Myocyte (in vitro differentiated cells): ENCODE data around the gene EIF3I. TPM values are rescaled to one million over a fixed set of nuclear protein-coding genes. Genes with fewer than 3 reads are reported as not detected.
A peak's percentile ranks its signal among the peaks of the same experiment; 100 is the strongest.

Experiments used
- DNase-seq: peaks from one replicate; pipeline ENCODE4 v3.0.0-alpha.2; 2012; ENCODE audit warnings: low read depth
- total RNA-seq: library from RNA; depleted of rRNA; stranded (reverse); fragments of >200 nt; gene quantifications from 2 replicates; pipeline ENCODE4 v1.2.3, GENCODE V29; 2014

EIF3I gene
- total RNA-seq, 1 donor from 2014 or later, result 238 TPM

DNA sequence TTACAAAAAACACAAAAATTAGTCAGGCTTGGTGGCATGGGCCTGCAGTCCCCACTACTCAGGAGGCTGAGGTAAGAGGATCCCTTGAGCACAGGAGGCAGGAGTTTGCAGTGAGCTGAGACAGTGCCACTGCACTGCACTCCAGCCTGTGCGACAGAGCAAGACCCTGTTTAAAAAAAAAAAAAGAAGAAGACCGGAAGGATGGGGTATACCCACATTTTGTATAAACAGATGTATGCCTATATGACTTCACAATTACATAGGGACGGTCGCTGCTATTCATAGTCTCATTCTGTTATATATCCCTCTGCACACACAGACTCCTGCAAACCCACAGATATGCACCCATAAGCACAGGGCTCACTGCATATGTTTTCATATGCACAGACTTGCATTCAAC, 41.5 kb downstream of the EIF3I start:
- DNase-seq, result no peak

DNA sequence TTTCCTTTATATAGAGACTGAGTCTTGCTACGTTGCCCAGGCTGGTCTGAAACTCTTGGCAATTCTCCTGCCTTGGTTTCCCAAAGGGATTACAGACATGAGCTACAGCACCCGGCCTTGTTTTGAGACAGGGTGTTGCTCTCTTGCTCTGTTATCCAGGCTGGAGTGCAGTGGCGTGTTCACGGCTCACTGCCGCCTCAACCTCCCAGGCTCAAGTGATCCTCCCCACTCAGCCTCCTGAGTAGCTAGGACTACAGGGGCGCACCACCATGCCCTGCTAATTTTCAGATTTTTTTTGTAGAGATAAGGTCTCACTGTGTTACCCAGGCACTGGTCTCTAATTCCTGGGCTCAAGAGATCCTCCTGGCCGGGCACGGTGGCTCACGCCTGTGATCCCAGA, 43.6 kb downstream of the EIF3I start:
- no peak for DNase-seq

DNA sequence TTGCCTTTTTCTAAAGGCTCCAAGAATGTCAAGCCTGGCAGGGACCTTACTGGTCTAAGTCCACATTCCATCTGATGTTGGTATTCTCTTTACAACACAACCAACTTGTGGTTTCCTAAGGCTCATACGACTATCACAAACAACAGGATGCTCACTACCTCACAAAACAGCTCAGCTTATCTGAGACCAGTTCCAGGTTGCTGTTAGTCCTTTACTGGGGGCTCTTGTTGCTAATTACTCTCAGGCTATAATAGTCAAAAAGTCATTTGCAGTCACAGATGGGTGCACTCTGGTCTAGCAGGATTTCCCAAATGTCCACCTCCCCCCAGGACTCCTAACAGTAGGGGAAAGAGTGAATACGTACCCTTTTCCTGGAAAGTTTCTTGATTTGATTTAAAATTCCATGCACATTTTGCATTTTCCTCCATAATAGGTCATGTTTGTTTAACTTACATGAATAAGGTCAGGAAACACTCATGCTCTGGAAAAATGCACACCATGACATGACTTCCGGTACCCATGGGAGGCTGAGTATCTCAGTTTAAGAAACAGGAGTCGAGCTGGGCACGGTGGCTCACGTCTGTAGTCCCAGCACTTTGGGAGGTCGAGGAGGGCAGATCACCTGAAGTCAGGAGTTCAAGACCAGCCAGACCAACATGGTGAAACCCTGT, 44.8 kb downstream of the EIF3I start:
- DNase-seq, result no peak

DNA sequence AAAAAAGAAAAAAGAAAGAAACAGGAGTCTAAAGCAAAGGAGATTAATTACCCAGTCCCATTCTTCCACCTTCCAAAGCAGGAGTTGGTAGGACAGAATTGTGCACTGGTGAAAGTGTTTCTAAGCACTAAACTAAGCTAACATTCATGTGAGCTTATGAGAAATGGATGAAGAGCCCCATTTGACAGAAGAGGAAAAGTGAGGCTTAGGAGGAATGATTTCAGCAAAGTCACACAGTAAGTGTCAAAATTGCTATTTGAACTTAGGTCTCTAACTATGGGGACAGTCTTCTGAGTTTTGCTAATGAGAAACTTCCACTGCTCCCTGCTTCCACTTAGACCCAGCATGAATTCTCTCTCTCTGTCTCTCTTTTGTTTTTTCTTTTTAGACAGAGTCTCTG, 47.5 kb downstream of the EIF3I start:
- no peak for DNase-seq

DNA sequence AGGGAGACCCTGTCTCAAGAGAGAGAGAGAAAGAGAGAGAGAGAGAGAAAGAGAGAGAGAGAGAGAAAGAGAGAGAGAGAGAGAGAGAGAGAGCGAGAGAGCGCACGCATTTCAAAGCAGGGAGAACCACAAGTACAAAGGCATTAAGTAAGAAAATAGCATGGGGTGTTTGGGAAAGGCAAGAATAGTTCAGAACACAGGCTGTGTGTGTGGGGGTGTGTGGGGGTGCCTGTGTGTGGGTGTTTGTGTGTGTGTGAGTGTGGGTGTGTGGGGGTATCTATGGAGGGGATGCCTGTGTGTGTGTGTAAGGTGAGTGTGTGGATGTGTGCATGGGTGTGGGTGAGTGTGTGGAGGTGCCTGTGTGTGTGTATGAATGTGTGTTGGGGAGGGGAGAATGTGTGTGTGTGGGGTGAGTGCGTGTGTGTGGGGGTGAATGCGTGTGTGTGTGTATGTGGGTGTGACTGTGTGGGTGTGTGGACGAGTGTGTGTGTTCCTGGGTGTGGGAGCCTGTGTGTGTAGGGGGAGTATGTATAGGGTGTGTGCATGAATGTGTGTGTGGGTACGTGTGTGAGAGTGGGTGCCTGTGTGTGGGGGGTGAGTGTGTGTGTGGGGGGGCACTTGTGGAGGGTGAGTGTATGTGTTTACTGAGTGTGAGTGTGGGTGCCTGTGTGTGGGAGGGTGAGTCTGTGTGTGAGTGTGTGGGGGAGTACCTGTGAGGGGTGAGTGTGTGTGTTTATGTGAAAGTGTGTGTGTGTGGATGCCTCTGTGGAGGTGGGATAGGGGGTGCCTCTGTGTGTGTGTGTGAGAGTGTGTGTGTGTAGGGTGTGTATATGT, 50.6 kb downstream of the EIF3I start:
- DNase-seq, result no peak

DNA sequence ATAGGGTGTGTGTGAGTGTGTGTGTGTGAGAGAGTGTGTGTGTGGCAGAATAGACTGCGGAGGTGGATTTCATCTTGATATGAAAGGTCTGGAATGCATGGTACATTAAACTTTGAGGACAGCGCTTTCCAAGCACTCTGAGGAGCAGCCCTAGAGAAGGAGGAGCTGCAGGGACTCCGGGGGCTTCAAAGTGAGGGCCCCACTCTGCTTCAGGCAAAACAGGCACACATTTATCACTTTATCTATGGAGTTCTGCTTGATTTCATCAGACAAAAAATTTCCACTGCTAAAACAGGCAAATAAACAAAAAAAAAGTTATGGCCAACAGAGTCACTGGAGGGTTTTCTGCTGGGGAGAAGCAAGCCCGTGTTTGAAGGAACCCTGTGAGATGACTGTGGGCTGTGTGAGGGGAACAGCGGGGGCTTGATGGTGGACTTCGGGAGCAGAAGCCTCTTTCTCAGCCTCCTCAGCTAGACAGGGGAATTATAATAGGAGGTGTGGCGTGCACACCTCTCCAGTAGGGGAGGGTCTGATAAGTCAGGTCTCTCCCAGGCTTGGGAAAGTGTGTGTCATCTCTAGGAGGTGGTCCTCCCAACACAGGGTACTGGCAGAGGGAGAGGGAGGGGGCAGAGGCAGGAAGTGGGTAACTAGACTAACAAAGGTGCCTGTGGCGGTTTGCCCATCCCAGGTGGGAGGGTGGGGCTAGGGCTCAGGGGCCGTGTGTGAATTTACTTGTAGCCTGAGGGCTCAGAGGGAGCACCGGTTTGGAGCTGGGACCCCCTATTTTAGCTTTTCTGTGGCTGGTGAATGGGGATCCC, 51.4 kb downstream of the EIF3I start:
- no peak for DNase-seq

DNA sequence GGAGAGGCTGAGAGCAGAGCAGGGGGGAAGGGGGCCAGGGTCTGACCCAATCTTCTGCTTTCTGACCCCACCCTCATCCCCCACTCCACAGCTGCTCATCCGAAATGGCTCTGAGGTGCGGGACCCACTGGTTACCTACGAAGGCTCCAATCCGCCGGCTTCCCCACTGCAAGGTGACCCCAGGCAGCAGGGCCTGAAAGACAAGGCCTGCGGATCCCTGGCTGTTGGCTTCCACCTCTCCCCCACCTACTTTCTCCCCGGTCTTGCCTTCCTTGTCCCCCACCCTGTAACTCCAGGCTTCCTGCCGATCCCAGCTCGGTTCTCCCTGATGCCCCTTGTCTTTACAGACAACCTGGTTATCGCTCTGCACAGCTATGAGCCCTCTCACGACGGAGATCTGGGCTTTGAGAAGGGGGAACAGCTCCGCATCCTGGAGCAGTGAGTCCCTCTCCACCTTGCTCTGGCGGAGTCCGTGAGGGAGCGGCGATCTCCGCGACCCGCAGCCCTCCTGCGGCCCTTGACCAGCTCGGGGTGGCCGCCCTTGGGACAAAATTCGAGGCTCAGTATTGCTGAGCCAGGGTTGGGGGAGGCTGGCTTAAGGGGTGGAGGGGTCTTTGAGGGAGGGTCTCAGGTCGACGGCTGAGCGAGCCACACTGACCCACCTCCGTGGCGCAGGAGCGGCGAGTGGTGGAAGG, 52.6 kb downstream of the EIF3I start:
- no peak for DNase-seq

DNA sequence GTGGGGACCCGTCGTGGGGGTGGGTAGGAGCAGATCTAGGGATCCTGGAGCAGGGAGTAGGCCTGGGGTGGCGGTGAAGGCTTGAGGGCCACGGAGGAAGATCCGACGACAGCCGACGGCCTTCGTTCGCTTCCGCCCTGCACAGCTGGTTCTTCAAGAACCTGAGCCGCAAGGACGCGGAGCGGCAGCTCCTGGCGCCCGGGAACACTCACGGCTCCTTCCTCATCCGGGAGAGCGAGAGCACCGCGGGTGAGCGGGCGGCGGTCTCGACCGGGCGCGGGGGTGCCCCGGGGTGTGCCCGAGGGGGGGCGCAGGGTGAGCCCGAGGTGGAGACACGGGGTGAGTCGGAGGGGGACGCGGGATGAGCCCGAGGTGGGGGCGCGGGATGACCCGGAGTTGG, 53.2 kb downstream of the EIF3I start:
- DNase-seq, result no peak

DNA sequence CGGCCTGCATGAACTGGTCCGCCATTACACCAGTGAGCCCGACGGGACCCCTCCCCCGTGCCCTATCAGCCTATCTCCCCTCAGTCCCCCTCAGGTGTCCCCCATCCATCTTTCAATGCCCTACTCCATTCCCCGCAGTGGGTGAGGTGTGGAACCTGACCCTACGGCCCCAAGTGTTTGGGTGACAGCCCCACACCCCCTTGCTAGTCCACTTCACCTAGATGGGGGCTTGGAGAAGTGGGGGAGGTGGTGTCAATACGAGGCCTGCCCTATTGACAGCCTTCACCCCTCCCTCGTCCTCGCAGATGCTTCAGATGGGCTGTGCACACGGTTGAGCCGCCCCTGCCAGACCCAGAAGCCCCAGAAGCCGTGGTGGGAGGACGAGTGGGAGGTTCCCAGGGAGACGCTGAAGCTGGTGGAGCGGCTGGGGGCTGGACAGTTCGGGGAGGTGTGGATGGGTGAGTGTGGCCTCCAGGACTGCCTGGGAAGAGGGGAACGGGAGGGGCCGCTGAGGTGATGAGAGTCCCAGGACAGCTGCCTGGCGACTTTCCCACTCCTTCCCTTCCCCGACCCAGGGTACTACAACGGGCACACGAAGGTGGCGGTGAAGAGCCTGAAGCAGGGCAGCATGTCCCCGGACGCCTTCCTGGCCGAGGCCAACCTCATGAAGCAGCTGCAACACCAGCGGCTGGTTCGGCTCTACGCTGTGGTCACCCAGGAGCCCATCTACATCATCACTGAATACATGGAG, 54.0 kb downstream of the EIF3I start:
- DNase-seq, result peak; percentile 78

Other genes with a start within 250 kb of the EIF3I start
- gene KHDRBS1, start 208.5 kb upstream of the EIF3I start, total RNA-seq, result 44.3 and 45.2 TPM in 2 replicates
- gene TMEM39B, start 149.5 kb upstream of the EIF3I start, total RNA-seq, result 4.9 and 5.6 TPM in 2 replicates
- gene KPNA6, start 114.4 kb upstream of the EIF3I start, total RNA-seq, result 59.3 and 60.6 TPM in 2 replicates
- gene TXLNA, start 42.7 kb upstream of the EIF3I start, total RNA-seq, result 44.2 and 44.4 TPM in 2 replicates
- gene CCDC28B, start 21.8 kb upstream of the EIF3I start, total RNA-seq, result 65.3 and 89.7 TPM in 2 replicates
- gene IQCC, start 16.7 kb upstream of the EIF3I start, total RNA-seq, result 2.0 and 2.3 TPM in 2 replicates
- gene DCDC2B, start 13.3 kb upstream of the EIF3I start, total RNA-seq, result 0.11 TPM in 1 of 2 replicates, not detected in the other
- gene TMEM234, start 54 bp upstream of the EIF3I start, total RNA-seq, result 10.1 and 11.6 TPM in 2 replicates
- gene FAM167B, start 24.8 kb downstream of the EIF3I start, total RNA-seq, result 0.53 TPM in 1 of 2 replicates, not detected in the other
- not detected in 2 replicates for gene LCK, start 28.9 kb downstream of the EIF3I start, total RNA-seq
- 21.0 and 21.4 TPM in 2 replicates for gene HDAC1, start 69.7 kb downstream of the EIF3I start, total RNA-seq
- gene MARCKSL1, start 113.8 kb downstream of the EIF3I start, total RNA-seq, result 65.5 and 94.0 TPM in 2 replicates
- 4.4 and 5.2 TPM in 2 replicates for gene FAM229A, start 140.1 kb downstream of the EIF3I start, total RNA-seq
- gene TSSK3, start 140.1 kb downstream of the EIF3I start, total RNA-seq, result 0.88 and 1.0 TPM in 2 replicates
- gene BSDC1, start 172.0 kb downstream of the EIF3I start, total RNA-seq, result 62.8 and 63.2 TPM in 2 replicates
- gene ZBTB8B, start 242.7 kb downstream of the EIF3I start, total RNA-seq, result 0.03 and 0.16 TPM in 2 replicates